Activated T-helper 17 cell treated with anti-CD3 and anti-CD28 coated beads, Interleukin-2, amount 50 U/mL, for 72 hours (primary cell): ENCODE results near the gene MYO9A. TPM values are rescaled to one million over a fixed set of nuclear protein-coding genes. Genes with fewer than 3 reads are reported as not detected.

Source experiments
- ATAC-seq: fragments of 150-1000 bp; cut with Tn5 transposase; replicated peaks from 2 replicates; pipeline ENCODE4 v1.10.0; 2021; ENCODE audit warnings: mild to moderate bottlenecking, moderate library complexity
- H3K27ac Mint-ChIP-seq: one replicate; pipeline ENCODE4 v1.8.0; 2022; ENCODE audit warnings: mixed read lengths
- H3K27me3 Mint-ChIP-seq: one replicate; pipeline ENCODE4 v1.8.0; 2022; ENCODE audit warnings: mixed read lengths
- H3K36me3 Mint-ChIP-seq: one replicate; pipeline ENCODE4 v1.8.0; 2022; ENCODE audit warnings: low read depth, mild to moderate bottlenecking, mixed read lengths
- H3K4me1 Mint-ChIP-seq: one replicate; pipeline ENCODE4 v1.8.0; 2022; ENCODE audit warnings: mixed read lengths
- H3K4me3 Mint-ChIP-seq: one replicate; pipeline ENCODE4 v1.8.0; 2022; ENCODE audit warnings: mild to moderate bottlenecking, mixed read lengths
- H3K9me3 Mint-ChIP-seq: one replicate; pipeline ENCODE4 v1.8.0; 2022; ENCODE audit warnings: mixed read lengths
- total RNA-seq, 2 donors: library from RNA; stranded (reverse); gene quantifications; one replicate each; pipeline ENCODE4 v1.2.3, GENCODE V29; 2022

The MYO9A gene
- total RNA-seq, 2 donors from 2014 or later, result 20.5 to 29.3 TPM

DNA sequence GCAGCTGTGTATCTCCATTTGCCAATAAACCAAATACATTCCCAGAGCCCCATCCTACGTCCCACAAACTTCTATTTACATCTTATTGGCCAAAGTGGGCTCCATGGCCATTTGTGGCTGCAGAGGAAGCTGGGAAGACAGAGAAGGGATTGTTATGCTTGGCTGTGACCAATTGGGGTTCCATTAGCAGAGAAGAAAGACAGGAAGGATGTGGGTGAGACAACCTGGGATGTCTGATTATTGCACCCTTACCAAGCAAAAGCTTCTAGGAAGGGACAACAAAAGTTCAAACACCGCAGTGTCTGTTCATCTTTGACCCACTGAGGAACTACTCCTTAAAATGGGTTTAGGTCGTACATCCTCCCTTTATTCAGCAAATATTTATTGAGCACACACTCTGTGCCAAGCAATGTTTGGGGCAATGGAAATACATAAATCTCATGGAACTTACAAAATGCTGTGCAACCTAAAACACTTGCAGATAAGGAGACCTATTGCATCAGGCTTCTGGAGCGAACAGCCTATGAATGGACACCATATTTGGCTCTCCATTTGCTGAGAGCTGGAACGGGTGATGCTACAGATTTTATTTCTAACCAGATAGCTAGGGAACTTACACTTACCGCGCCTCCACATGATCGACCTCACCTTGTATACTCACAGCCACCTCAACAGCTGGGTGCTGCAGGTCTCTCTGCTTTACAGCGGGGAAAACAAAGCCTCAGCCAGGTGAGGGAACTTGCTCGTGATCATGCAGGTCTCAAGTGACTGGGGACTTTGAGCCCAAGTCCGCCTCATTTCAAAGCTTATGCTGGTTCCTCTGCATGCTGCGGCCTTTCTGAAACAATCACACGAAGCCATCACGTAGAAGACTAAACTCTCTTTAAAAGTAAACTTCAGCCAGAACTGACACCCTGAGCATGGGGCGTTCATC lies 329.0 kb downstream of the MYO9A start:
- H3K27me3 Mint-ChIP-seq, result peaks cover 23% of the 10 kb centered on the region
- no peaks in the 10 kb centered on the region for H3K9me3 Mint-ChIP-seq
- no peak overlapping the region for H3K27ac Mint-ChIP-seq
- no peak overlapping the region for H3K4me3 Mint-ChIP-seq
- H3K36me3 Mint-ChIP-seq, result no peaks in the 10 kb centered on the region
- no peaks in the 10 kb centered on the region for H3K4me1 Mint-ChIP-seq
- ATAC-seq, result no peak

DNA sequence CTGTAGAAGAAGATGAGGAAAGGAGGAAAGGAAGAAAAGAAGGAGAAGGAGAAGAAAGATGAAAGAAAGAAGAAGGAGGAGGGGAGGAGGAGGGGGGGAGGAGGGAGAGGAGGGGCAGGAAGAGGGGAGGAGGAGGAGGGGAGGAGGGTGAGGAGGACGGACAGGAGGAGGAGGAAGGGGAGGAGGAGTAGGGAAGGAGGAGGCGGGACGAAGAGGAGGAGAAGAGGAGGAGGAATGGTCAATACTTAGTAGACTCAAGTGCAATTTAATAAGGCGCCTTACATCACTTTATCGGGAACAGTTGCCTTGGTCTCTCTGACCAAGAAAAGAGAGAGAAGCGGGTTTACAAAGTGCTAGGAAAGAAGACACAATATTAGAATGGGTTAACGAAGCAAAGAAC lies 331.3 kb downstream of the MYO9A start:
- Mint-ChIP-seq H3K27ac (no peak overlapping the region), H3K27me3 (peaks cover 20% of the 10 kb centered on the region), H3K9me3 (no peaks in the 10 kb centered on the region), H3K4me1 (no peaks in the 10 kb centered on the region), H3K36me3 (no peaks in the 10 kb centered on the region), H3K4me3 (no peak overlapping the region)
- ATAC-seq, result no peak

GRCh38 chr15:71785996-71786395 lies 332.0 kb downstream of the MYO9A start:
- H3K9me3 Mint-ChIP-seq, result no peaks in the 10 kb centered on the region
- ATAC-seq, result no peak
- H3K4me3 Mint-ChIP-seq, result no peak overlapping the region
- H3K27me3 Mint-ChIP-seq, result peaks cover 20% of the 10 kb centered on the region
- peak overlapping the region; percentile 57 for H3K27ac Mint-ChIP-seq
- H3K36me3 Mint-ChIP-seq, result no peaks in the 10 kb centered on the region
- peaks cover 4% of the 10 kb centered on the region for H3K4me1 Mint-ChIP-seq

DNA sequence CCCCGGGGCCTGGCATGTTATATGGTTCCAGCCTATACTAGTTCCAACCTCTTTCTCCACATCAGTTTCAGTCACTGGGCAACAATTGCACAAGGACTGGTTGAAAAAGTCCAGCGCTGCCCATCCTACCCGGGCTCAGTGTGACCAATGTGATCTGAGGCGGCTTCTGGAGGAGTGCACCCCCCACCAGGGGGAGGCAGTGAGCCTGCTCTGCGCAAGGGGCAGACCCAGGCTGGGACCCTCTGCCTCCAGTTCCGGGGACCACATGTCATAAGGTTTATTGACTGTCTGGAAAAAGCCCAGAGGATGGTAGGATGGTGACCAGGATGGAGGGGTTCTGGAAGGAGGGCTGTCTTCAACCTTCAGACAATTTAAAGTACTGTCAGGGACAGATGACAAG lies 333.2 kb downstream of the MYO9A start:
- peaks cover 16% of the 10 kb centered on the region for H3K4me1 Mint-ChIP-seq
- H3K4me3 Mint-ChIP-seq, result no peak overlapping the region
- H3K27me3 Mint-ChIP-seq, result peaks cover 23% of the 10 kb centered on the region
- H3K27ac Mint-ChIP-seq, result peak overlapping the region; percentile 25
- no peak for ATAC-seq
- H3K9me3 Mint-ChIP-seq, result no peaks in the 10 kb centered on the region
- no peaks in the 10 kb centered on the region for H3K36me3 Mint-ChIP-seq

DNA sequence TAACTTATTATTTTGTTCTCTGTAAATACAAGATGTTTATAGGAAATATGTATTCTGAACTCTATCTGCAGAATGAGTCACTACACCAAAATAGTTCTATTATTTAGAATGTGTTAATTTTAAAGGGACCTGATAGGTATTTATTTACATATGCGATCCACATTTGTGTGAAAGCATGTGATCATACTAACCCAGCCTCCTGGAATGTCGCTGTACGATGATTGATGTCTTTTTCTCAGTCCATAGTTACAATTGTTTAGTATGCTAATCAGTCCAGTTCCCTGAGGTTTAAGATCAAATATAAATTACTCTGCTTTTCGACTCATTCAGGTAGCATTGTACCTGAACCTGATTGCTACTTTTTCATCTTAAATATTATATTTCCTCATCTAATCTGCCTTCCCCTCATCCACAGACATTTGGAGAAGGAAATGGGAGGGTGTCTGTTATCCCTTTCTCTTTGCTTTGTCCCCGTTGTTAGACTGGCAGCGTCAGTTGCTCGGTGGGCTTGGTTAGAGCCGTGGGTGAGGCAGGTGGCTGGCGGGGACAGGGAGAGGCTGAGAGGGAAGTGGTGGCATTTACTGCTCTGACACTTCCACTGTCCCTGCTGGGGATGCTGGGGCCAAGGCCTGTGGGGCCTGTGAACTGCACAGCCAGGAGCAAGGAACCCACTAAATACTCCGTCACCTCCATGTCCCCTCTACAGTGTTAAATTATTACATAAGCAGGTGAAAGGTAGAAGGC lies 335.4 kb downstream of the MYO9A start:
- Mint-ChIP-seq H3K4me3 (peak overlapping the region; percentile 80), H3K36me3 (no peaks in the 10 kb centered on the region), H3K27ac (no peak overlapping the region), H3K4me1 (peaks cover 20% of the 10 kb centered on the region), H3K9me3 (no peaks in the 10 kb centered on the region), H3K27me3 (peaks cover 23% of the 10 kb centered on the region)
- ATAC-seq, result no peak

DNA sequence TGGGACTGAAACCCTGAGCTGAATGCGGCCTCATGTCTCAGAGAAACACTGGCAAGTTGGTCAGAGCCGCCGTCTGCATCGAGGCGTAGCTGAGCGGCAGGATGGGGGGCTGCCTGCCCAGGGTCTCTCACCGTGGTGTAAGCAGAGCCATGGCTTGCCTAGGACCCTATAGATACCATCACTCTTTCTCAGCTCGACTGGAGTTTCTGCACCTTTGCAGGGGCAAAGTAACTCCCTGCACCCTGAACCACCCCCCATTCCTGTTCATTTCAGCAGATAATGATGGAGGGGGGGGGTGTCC lies 336.0 kb downstream of the MYO9A start:
- Mint-ChIP-seq H3K4me1 (peaks cover 20% of the 10 kb centered on the region), H3K36me3 (no peaks in the 10 kb centered on the region), H3K9me3 (no peaks in the 10 kb centered on the region), H3K4me3 (peak overlapping the region; percentile 80), H3K27me3 (peaks cover 23% of the 10 kb centered on the region), H3K27ac (peak overlapping the region; percentile 85)
- ATAC-seq, result no peak

DNA sequence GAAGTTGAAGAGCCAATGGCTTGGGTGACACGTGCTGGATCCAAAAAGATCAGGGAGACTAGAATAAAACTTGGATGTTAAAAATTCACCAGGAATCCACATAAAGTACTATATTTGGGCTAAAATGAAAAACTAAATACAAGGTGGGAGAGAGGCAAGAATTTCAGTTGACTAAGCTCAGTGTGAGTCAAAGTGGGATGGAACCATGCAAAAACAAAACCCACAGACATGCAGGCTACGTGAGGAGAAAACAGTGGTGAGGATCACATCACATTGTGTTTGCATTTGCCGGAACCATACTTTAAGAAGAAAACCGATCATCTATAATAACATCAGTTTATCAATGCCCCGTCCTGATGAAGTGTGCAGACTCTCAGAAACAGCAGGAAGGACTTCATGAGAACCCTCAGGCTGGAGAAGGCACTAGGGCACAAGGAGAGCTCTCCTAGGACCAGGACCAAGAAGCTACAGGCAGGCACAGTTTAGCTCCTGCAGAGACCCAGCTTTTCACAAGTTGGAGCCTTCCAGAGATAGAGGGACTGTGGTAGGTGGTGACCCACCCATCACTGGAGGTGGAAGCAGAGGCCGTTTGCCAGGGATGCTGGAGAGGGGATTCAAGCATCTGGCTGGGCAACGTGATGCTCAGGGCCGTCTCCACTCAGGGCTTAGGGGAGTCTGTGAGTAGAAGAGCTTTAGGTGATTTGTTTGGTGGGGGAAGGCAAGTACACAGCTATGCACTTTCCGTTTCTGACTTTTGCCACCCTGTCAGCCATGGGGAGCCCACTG lies 336.6 kb downstream of the MYO9A start:
- H3K9me3 Mint-ChIP-seq, result no peaks in the 10 kb centered on the region
- H3K4me3 Mint-ChIP-seq, result peak overlapping the region; percentile 80
- H3K4me1 Mint-ChIP-seq, result peaks cover 20% of the 10 kb centered on the region
- H3K27ac Mint-ChIP-seq, result peak overlapping the region; percentile 85
- peak; percentile 92 for ATAC-seq
- peaks cover 19% of the 10 kb centered on the region for H3K27me3 Mint-ChIP-seq
- no peaks in the 10 kb centered on the region for H3K36me3 Mint-ChIP-seq

- H3K36me3 Mint-ChIP-seq, result no peaks in the 10 kb centered on the region
- no peaks in the 10 kb centered on the region for H3K9me3 Mint-ChIP-seq
- ATAC-seq, result peak; percentile 60
- peak overlapping the region; percentile 80 for H3K4me3 Mint-ChIP-seq
- H3K4me1 Mint-ChIP-seq, result peaks cover 20% of the 10 kb centered on the region
- peaks cover 14% of the 10 kb centered on the region for H3K27me3 Mint-ChIP-seq
- H3K27ac Mint-ChIP-seq, result peak overlapping the region; percentile 85
These were observed 337.6 kb downstream of the MYO9A start for GRCh38 chr15:71780115-71780976.

GRCh38 chr15:71779073-71779797 lies 338.7 kb downstream of the MYO9A start:
- Mint-ChIP-seq H3K27ac (peak overlapping the region; percentile 54), H3K9me3 (no peaks in the 10 kb centered on the region), H3K27me3 (peaks cover 3% of the 10 kb centered on the region), H3K36me3 (no peaks in the 10 kb centered on the region), H3K4me3 (no peak overlapping the region), H3K4me1 (peaks cover 20% of the 10 kb centered on the region)
- no peak for ATAC-seq

DNA sequence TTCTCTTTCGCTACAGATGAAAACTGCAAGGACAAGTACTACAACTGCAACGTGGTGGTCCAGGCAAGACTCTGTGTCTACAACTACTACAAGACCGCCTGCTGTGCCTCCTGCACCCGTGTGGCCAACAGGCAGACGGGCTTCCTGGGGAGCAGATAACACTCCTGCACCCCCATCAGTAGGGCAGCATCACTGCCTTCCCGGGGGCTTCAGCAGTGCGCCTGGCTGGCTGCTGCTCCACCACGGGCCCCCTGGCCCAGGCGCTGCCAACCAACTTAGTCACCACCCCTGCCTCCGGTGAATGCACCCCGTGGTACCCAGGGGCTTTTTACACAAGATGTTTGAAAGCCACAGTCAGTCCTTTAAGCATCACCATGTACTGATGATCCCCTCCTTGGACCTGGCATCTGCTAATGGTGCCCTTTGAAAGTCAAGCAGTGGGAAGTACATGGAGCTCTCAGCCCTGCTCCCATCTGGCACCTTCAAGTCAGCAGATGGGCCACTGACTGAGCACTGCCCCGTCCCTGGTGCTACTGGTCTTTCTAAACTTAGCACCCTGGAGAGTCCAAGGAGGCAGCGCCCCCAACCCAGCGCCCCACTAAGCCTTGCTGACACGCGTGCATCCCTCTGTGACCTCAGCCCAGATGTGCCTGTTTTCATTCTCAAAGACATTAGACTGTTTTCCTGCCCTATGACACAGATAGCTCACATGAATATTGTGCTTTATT lies 340.6 kb downstream of the MYO9A start:
- H3K36me3 Mint-ChIP-seq, result no peaks in the 10 kb centered on the region
- H3K27ac Mint-ChIP-seq, result peak overlapping the region; percentile 54
- H3K4me3 Mint-ChIP-seq, result no peak overlapping the region
- H3K9me3 Mint-ChIP-seq, result no peaks in the 10 kb centered on the region
- H3K4me1 Mint-ChIP-seq, result peaks cover 20% of the 10 kb centered on the region
- no peak for ATAC-seq
- peaks cover 3% of the 10 kb centered on the region for H3K27me3 Mint-ChIP-seq

GRCh38 chr15:71776304-71776703 lies 341.6 kb downstream of the MYO9A start:
- no peak overlapping the region for H3K27ac Mint-ChIP-seq
- H3K4me3 Mint-ChIP-seq, result no peak overlapping the region
- no peak for ATAC-seq
- H3K9me3 Mint-ChIP-seq, result no peaks in the 10 kb centered on the region
- H3K4me1 Mint-ChIP-seq, result peaks cover 19% of the 10 kb centered on the region
- H3K36me3 Mint-ChIP-seq, result no peaks in the 10 kb centered on the region
- peaks cover 3% of the 10 kb centered on the region for H3K27me3 Mint-ChIP-seq

GRCh38 chr15:71775856-71776255 lies 342.1 kb downstream of the MYO9A start:
- no peak overlapping the region for H3K27ac Mint-ChIP-seq
- H3K27me3 Mint-ChIP-seq, result peaks cover 3% of the 10 kb centered on the region
- no peaks in the 10 kb centered on the region for H3K36me3 Mint-ChIP-seq
- ATAC-seq, result no peak
- H3K9me3 Mint-ChIP-seq, result no peaks in the 10 kb centered on the region
- H3K4me3 Mint-ChIP-seq, result no peak overlapping the region
- peaks cover 14% of the 10 kb centered on the region for H3K4me1 Mint-ChIP-seq
